Caco-2 (cell line): ENCODE data around the gene UBE3C. TPM values are rescaled to one million over a fixed set of nuclear protein-coding genes. Genes with fewer than 3 reads are reported as not detected.
"Not testable (repeated sequence)": the region's sequence is repeated elsewhere in the genome, so short reads cannot be mapped to it uniquely, and the experiment has no call there.

ENCODE experiments used
- BruUV-seq: library from RNA; stranded (reverse); fragments of 400-500 nt; replicated peaks from 2 replicates; lab custom pipeline; 2021; lab: Mats Ljungman, UMichigan
- CTCF ChIA-PET: fragments of 300-600 bp; sonication (Branson Sonifier 250); formaldehyde crosslinking; loops from one replicate; lab custom pipeline; 2022; ENCODE audit warnings: antibody characterized with exemption; lab: Charles Lee
- POLR2A ChIA-PET: fragments of 300-600 bp; sonication (Branson Sonifier 250); formaldehyde crosslinking; loops from one replicate; lab custom pipeline; 2022; ENCODE audit warnings: antibody characterized with exemption; lab: Charles Lee
- DNase-seq, 2 experiments: peaks; one replicate each; pipeline versions ENCODE4 v3.0.0 to v3.0.0-alpha.2; 2020 to 2022
- H3K27me3 ChIP-seq: replicated peaks from 2 replicates; pipeline ENCODE4 v1.6.0; 2011; ENCODE audit warnings: low read length; ENCODE audit not compliant: control insufficient read depth, insufficient read depth
- H3K36me3 ChIP-seq: 2 replicates; pipeline ENCODE4 v1.5.1; 2011; ENCODE audit warnings: low read length; ENCODE audit not compliant: control insufficient read depth, insufficient read depth
- H3K4me1 ChIP-seq: fragments of 250-450 bp; sonication (Bioruptor Pico); 2 replicates; pipeline ENCODE4 v1.5.1; 2020; ENCODE audit warnings: mild to moderate bottlenecking
- H3K4me3 ChIP-seq: 2 replicates; pipeline ENCODE4 v1.5.1; 2011; ENCODE audit warnings: low read depth, mild to moderate bottlenecking, control low read depth, low read length
- H3K9me3 ChIP-seq: fragments of 250-450 bp; sonication (Bioruptor Pico); 2 replicates; pipeline ENCODE4 v1.5.1; 2020; ENCODE audit warnings: mild to moderate bottlenecking, moderate library complexity
- H3K27ac Mint-ChIP-seq: one replicate; pipeline ENCODE4 v1.8.0; 2022; ENCODE audit warnings: mixed read lengths; ENCODE audit not compliant: unreplicated experiment
- H3K27me3 Mint-ChIP-seq: one replicate; pipeline ENCODE4 v1.8.0; 2022; ENCODE audit warnings: mixed read lengths; ENCODE audit not compliant: insufficient read depth, unreplicated experiment
- H3K36me3 Mint-ChIP-seq: one replicate; pipeline ENCODE4 v1.8.0; 2022; ENCODE audit warnings: mild to moderate bottlenecking, mixed read lengths; ENCODE audit not compliant: insufficient read depth, unreplicated experiment
- H3K4me1 Mint-ChIP-seq: one replicate; pipeline ENCODE4 v1.8.0; 2022; ENCODE audit warnings: low read depth, mixed read lengths; ENCODE audit not compliant: unreplicated experiment
- H3K4me3 Mint-ChIP-seq: one replicate; pipeline ENCODE4 v1.8.0; 2022; ENCODE audit warnings: mild to moderate bottlenecking, moderate library complexity, mixed read lengths; ENCODE audit not compliant: unreplicated experiment
- H3K9me3 Mint-ChIP-seq: one replicate; pipeline ENCODE4 v1.8.0; 2022; ENCODE audit warnings: mixed read lengths; ENCODE audit not compliant: unreplicated experiment
- CTCF ChIP-seq, 2 experiments: fragments of 200-600 bp in 1 of 2; IDR thresholded peaks; 1 replicate in 1 of 2; 2 replicates in 1 of 2; pipeline versions ENCODE4 v1.5.1 to v1.8.0; 2011 to 2022; ENCODE audit warnings: antibody characterized with exemption in 1 of 2, control low read depth in 1 of 2, inconsistent platforms in 1 of 2, low read depth in 1 of 2, low read length in 1 of 2, mild to moderate bottlenecking in 1 of 2, moderate library complexity in 1 of 2; ENCODE audit not compliant: insufficient read depth in 1 of 2, severe bottlenecking in 1 of 2, unreplicated experiment in 1 of 2
- intact Hi-C: fragments of 100-400 bp; cut with micrococcal nuclease; formaldehyde crosslinking; loops from one replicate; pipeline ENCODE4 v1.10.0; 2022; ENCODE audit not compliant: unreplicated experiment
- total RNA-seq: library from RNA; stranded (reverse); gene quantifications from 2 replicates; pipeline ENCODE4 v1.2.3, GENCODE V29; 2022

The UBE3C gene
- total RNA-seq, 1 experiment from 2014 or later, result 76.1 TPM

DNA sequence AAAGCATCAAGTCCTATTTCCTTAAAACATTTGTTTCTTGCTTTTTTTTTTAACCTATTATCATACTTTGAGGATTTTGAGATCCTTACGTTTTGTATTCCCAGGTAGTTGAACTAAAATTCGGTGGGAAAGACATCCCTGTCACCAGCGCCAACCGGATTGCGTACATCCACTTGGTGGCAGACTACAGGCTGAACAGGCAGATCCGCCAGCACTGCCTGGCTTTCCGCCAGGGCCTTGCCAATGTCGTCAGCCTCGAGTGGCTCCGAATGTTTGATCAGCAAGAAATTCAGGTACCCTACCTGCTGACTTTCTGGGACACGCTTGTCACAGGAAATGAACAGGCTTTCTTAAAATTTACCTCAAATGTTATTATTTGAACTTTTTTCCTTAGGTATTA, 115.1 kb downstream of the UBE3C start:
- H3K27me3 Mint-ChIP-seq, result no peaks in the 10 kb centered on the region
- no peak for TF ChIP-seq CTCF (IDR thresholded peaks at IDR 0.05; ENCODE audit: insufficient read depth in 1 of 2, low read depth in 1 of 2, low read length in 1 of 2, severe bottlenecking in 1 of 2, unreplicated experiment in 1 of 2)
- H3K36me3 Mint-ChIP-seq, result peaks cover 81% of the 10 kb centered on the region
- BruUV-seq, result no TSS peak
- H3K4me3 Mint-ChIP-seq, result no peak overlapping the region
- CTCF ChIA-PET, result no interaction called here
- intact Hi-C loops, result no loop called here
- POLR2A ChIA-PET, result no interaction called here
- Histone ChIP-seq H3K4me1 (peaks cover 10% of the 10 kb centered on the region), H3K27me3 (no peaks in the 10 kb centered on the region), H3K36me3 (peaks cover 3% of the 10 kb centered on the region; the same call in 1 of the 2 replicates), H3K4me3 (no peak overlapping the region), H3K9me3 (no peaks in the 10 kb centered on the region)
- DNase-seq, result no peak
- H3K27ac Mint-ChIP-seq, result no peak overlapping the region
- H3K4me1 Mint-ChIP-seq, result no peaks in the 10 kb centered on the region
- no peaks in the 10 kb centered on the region for H3K9me3 Mint-ChIP-seq

DNA sequence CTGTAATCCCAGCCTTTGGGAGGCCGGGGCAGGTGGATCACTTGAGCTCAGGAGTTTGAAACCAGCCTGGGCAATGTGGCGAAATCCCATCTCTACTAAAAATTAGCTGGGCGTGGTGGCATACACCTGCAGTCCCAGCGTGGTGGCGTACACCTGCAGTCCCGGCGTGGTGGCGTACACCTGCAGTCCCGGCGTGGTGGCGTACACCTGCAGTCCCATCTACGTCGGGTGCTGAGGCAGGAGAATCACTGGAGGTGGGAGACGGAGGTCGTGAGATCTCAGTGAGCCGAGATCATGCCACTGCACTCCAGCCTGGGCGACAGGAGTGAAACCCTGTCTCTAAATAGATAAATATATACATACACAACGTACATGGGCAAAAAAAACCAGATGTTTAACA, 116.1 kb downstream of the UBE3C start:
- H3K9me3 ChIP-seq, intact Hi-C loops, CTCF ChIA-PET, BruUV-seq, H3K27me3 Mint-ChIP-seq, H3K4me1 ChIP-seq, H3K36me3 ChIP-seq, H3K4me1 Mint-ChIP-seq, H3K4me3 Mint-ChIP-seq, DNase-seq, H3K27ac Mint-ChIP-seq, H3K27me3 ChIP-seq, H3K4me3 ChIP-seq, H3K9me3 Mint-ChIP-seq: not testable (repeated sequence)
- POLR2A ChIA-PET, result interaction anchor here (0.6 kb wide), 1 partner anchor 101 kb away, joined by 3 read pairs; no protein-coding TSS in a partner anchor
- H3K36me3 Mint-ChIP-seq, result peaks cover 81% of the 10 kb centered on the region

DNA sequence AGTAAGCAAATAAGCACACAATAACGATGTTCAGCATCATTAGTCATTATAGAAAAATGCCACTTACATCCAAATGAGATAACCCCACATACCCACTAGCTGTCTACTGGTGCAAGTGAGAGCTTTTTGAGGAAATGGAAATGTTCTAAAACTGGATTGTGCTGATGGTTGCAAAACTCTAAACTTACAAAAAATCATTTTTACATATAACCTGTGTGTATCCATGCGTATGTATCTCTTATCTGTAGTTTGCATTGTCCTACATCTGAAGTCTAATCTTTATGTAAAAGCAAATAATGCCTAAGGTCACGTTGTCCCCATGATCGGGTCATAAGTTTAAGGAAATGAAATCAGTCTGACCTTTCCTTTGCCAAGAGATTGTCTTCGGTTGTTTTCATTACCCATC, 116.5 kb downstream of the UBE3C start:
- intact Hi-C loops, result no loop called here
- Mint-ChIP-seq H3K27ac (no peak overlapping the region), H3K4me3 (no peak overlapping the region), H3K27me3 (no peaks in the 10 kb centered on the region), H3K36me3 (peaks cover 81% of the 10 kb centered on the region), H3K4me1 (no peaks in the 10 kb centered on the region), H3K9me3 (no peaks in the 10 kb centered on the region)
- CTCF ChIA-PET, result no interaction called here
- Histone ChIP-seq H3K4me3 (no peak overlapping the region), H3K4me1 (peaks cover 10% of the 10 kb centered on the region), H3K9me3 (no peaks in the 10 kb centered on the region), H3K36me3 (peaks cover 3% of the 10 kb centered on the region; the same call in 1 of the 2 replicates), H3K27me3 (no peaks in the 10 kb centered on the region)
- no peak for DNase-seq
- POLR2A ChIA-PET, result no interaction called here
- no TSS peak for BruUV-seq
- no peak for TF ChIP-seq CTCF (IDR thresholded peaks at IDR 0.05; ENCODE audit: insufficient read depth in 1 of 2, low read depth in 1 of 2, low read length in 1 of 2, severe bottlenecking in 1 of 2, unreplicated experiment in 1 of 2)

GRCh38 chr7:157263156-157263555, 124.4 kb downstream of the UBE3C start:
- no peak overlapping the region for H3K4me3 ChIP-seq
- H3K27ac Mint-ChIP-seq, result no peak overlapping the region
- no peaks in the 10 kb centered on the region for H3K9me3 Mint-ChIP-seq
- H3K4me3 Mint-ChIP-seq, result no peak overlapping the region
- peaks cover 84% of the 10 kb centered on the region for H3K36me3 Mint-ChIP-seq
- H3K27me3 Mint-ChIP-seq, result no peaks in the 10 kb centered on the region
- H3K27me3 ChIP-seq, result no peaks in the 10 kb centered on the region
- ChIA-PET CTCF (no interaction called here), POLR2A (no interaction called here)
- no peak for TF ChIP-seq CTCF (IDR thresholded peaks at IDR 0.05; ENCODE audit: insufficient read depth in 1 of 2, low read depth in 1 of 2, low read length in 1 of 2, severe bottlenecking in 1 of 2, unreplicated experiment in 1 of 2)
- H3K4me1 Mint-ChIP-seq, result no peaks in the 10 kb centered on the region
- BruUV-seq, result no TSS peak
- DNase-seq, result no peak
- no peaks in the 10 kb centered on the region for H3K4me1 ChIP-seq
- peaks cover 6% of the 10 kb centered on the region for H3K36me3 ChIP-seq
- H3K9me3 ChIP-seq, result no peaks in the 10 kb centered on the region
- intact Hi-C loops, result no loop called here
